Lower leg skin (tissue), 4 donors: Measurements from ENCODE around the gene NSUN6. TPM values are rescaled to one million over a fixed set of nuclear protein-coding genes. Genes with fewer than 3 reads are reported as not detected.

Experiments used
- DNase-seq, 2 donors: peaks; one replicate each; pipeline ENCODE4 v3.0.0-alpha.2; 2019; ENCODE audit warnings: low spot score in 2 of 2
- H3K4me3 ChIP-seq: fragments of 200-600 bp; sonication (generic); 2 replicates; pipeline ENCODE4 v1.5.1; 2017; ENCODE audit warnings: mild to moderate bottlenecking, low read depth; ENCODE audit not compliant: poor library complexity, severe bottlenecking
- CTCF ChIP-seq, 3 donors: fragments of 450-650 bp; IDR thresholded peaks; one replicate each; pipeline ENCODE4 v1.5.1; 2016; ENCODE audit warnings: antibody characterized with exemption in 3 of 3, mild to moderate bottlenecking in 3 of 3, moderate library complexity in 2 of 3
- POLR2A ChIP-seq, 2 donors: fragments of 450-650 bp; IDR thresholded peaks; one replicate each; pipeline ENCODE4 v1.6.1; 2016 to 2017; ENCODE audit warnings: antibody characterized with exemption in 2 of 2, mild to moderate bottlenecking in 1 of 2, moderate library complexity in 1 of 2
- WGBS, 2 donors: methylation state at CpG; one replicate each; pipeline ENCODE4 v1.1.5; 2018; 5-methylcytosine and 5-hydroxymethylcytosine counted together
- intact Hi-C: fragments of 100-400 bp; cut with DNase I; formaldehyde crosslinking; loops from one replicate; pipeline ENCODE4 v1.15.0; 2023; ENCODE audit warnings: low total_unique reads
- total RNA-seq, 4 donors: library from RNA; depleted of rRNA; stranded (reverse); fragments of >200 nt; gene quantifications; one replicate each; pipeline ENCODE4 v1.1.0, GENCODE V29; 2016

Gene NSUN6
- total RNA-seq, 4 donors from 2014 or later, result 5.9 to 12.8 (median 8.6) TPM

- H3K4me3 ChIP-seq, result no peak overlapping the region
- TF ChIP-seq CTCF (IDR thresholded peaks at IDR 0.05) (no peak), POLR2A (IDR thresholded peaks at IDR 0.05) (no peak)
- DNase-seq, result no peak
- intact Hi-C loops, result no loop called here
These were observed 30.5 kb downstream of the NSUN6 start for GRCh38 chr10:18620856-18621255.

- 44 to 55% methylated on average over 3 of the region's 3 CpGs for WGBS, 2 donors
- H3K4me3 ChIP-seq, result no peak overlapping the region
- no peak for DNase-seq
- intact Hi-C loops, result no loop called here
- TF ChIP-seq CTCF (IDR thresholded peaks at IDR 0.05) (no peak), POLR2A (IDR thresholded peaks at IDR 0.05) (no peak)
These were observed 32.4 kb downstream of the NSUN6 start for GRCh38 chr10:18619016-18619415.

GRCh38 chr10:18616337-18616736 is 35.0 kb downstream of the NSUN6 start:
- DNase-seq, result no peak
- TF ChIP-seq POLR2A (IDR thresholded peaks at IDR 0.05) (no peak), CTCF (IDR thresholded peaks at IDR 0.05) (no peak)
- H3K4me3 ChIP-seq, result no peak overlapping the region
- WGBS, 2 donors, result 72 to 83% methylated on average over 3 of the region's 3 CpGs
- intact Hi-C loops, result no loop called here

- TF ChIP-seq POLR2A (IDR thresholded peaks at IDR 0.05), result no peak
- TF ChIP-seq CTCF (IDR thresholded peaks at IDR 0.05), result no peak
- no peak overlapping the region for H3K4me3 ChIP-seq
- no peak for DNase-seq
- 92 to 97% methylated on average over 4 of the region's 4 CpGs for WGBS, 2 donors
- intact Hi-C loops, result no loop called here
These were observed 35.8 kb downstream of the NSUN6 start for GRCh38 chr10:18615618-18616017.

- no peak for DNase-seq
- no peak overlapping the region for H3K4me3 ChIP-seq
- WGBS, 2 donors, result 96 to 100% methylated on average over 4 of the region's 4 CpGs
- intact Hi-C loops, result no loop called here
- TF ChIP-seq CTCF (IDR thresholded peaks at IDR 0.05) (no peak), POLR2A (IDR thresholded peaks at IDR 0.05) (no peak)
These were observed 40.2 kb downstream of the NSUN6 start for GRCh38 chr10:18611168-18611567.

- no peak for DNase-seq
- WGBS, 2 donors, result 64 to 81% methylated on average over 3 of the region's 3 CpGs
- intact Hi-C loops, result no loop called here
- no peak for TF ChIP-seq CTCF (IDR thresholded peaks at IDR 0.05)
- TF ChIP-seq POLR2A (IDR thresholded peaks at IDR 0.05), result no peak
- H3K4me3 ChIP-seq, result no peak overlapping the region
These were observed 40.9 kb downstream of the NSUN6 start for GRCh38 chr10:18610517-18610916.
